Esophagus muscularis mucosa (tissue), 4 donors: Measurements from ENCODE around the gene EXOC3.

Source experiments
- CTCF ChIP-seq, 3 experiments: fragments of 200-600 bp in 2 of 3; fragments of 450-650 bp in 1 of 3; sonication (generic) in 2 of 3; IDR thresholded peaks; one replicate each; pipeline ENCODE4 v1.5.1; 2017 to 2019; ENCODE audit warnings: antibody characterized with exemption in 3 of 3, mild to moderate bottlenecking in 2 of 3, moderate library complexity in 1 of 3
- EP300 ChIP-seq: sonication (generic); formaldehyde crosslinking; IDR thresholded peaks from one replicate; pipeline ENCODE4 v1.6.1; 2017; ENCODE audit warnings: antibody characterized with exemption
- POLR2AphosphoS5 ChIP-seq, 2 donors: sonication (generic); formaldehyde crosslinking; IDR thresholded peaks; one replicate each; pipeline ENCODE4 v1.6.1; 2017; ENCODE audit warnings: antibody characterized with exemption in 2 of 2

GRCh38 chr5:448766-449090 is 5.8 kb downstream of the EXOC3 start:
- TF ChIP-seq CTCF (IDR thresholded peaks at IDR 0.05) (no peak), POLR2AphosphoS5 (IDR thresholded peaks at IDR 0.05) (no peak), EP300 (no peak)
